ENCODE data around the gene GPRC5B.

Gene GPRC5B

GRCh38 chr16:19872179-19872863, 12.3 kb downstream of the GPRC5B start:
- DNase-seq (ENCODE audit: low spot score), result peak; percentile 76

GRCh38 chr16:19871721-19872120, 12.9 kb downstream of the GPRC5B start:
- DNase-seq (ENCODE audit: low spot score), result peak; percentile 17

GRCh38 chr16:19868421-19868820, 16.2 kb downstream of the GPRC5B start:
- DNase-seq (ENCODE audit: low spot score), result peak; percentile 17

- DNase-seq (ENCODE audit: low spot score), result peak; percentile 34
Observed at GRCh38 chr16:19864566-19864965, 20.1 kb downstream of the GPRC5B start.

- DNase-seq (ENCODE audit: low spot score), result no peak
Observed at GRCh38 chr16:19863990-19864389, 20.7 kb downstream of the GPRC5B start.

GRCh38 chr16:19861811-19862327, 22.8 kb downstream of the GPRC5B start:
- peak; percentile 99 for DNase-seq (ENCODE audit: low spot score)

GRCh38 chr16:19861133-19861532, 23.5 kb downstream of the GPRC5B start:
- DNase-seq (ENCODE audit: low spot score), result peak; percentile 40

GRCh38 chr16:19860166-19861041, 24.2 kb downstream of the GPRC5B start:
- peak; percentile 52 for DNase-seq (ENCODE audit: low spot score)

GRCh38 chr16:19859603-19860002, 25.0 kb downstream of the GPRC5B start:
- DNase-seq (ENCODE audit: low spot score), result peak; percentile 32

GRCh38 chr16:19859166-19859565, 25.5 kb downstream of the GPRC5B start:
- no peak for DNase-seq (ENCODE audit: low spot score)

- DNase-seq (ENCODE audit: low spot score), result no peak
Observed at GRCh38 chr16:19858340-19859018, 26.2 kb downstream of the GPRC5B start.

- peak; percentile 50 for DNase-seq (ENCODE audit: low spot score)
Observed at GRCh38 chr16:19857593-19858339, 26.9 kb downstream of the GPRC5B start.

- no peak for DNase-seq (ENCODE audit: low spot score)
Observed at GRCh38 chr16:19856120-19856519, 28.5 kb downstream of the GPRC5B start.

- DNase-seq (ENCODE audit: low spot score), result no peak
Observed at GRCh38 chr16:19854543-19854876, 30.1 kb downstream of the GPRC5B start.

GRCh38 chr16:19853742-19854542, 30.7 kb downstream of the GPRC5B start:
- DNase-seq (ENCODE audit: low spot score), result peak; percentile 45

- DNase-seq (ENCODE audit: low spot score), result peak; percentile 48
Observed at GRCh38 chr16:19853132-19853741, 31.4 kb downstream of the GPRC5B start.

GRCh38 chr16:19851476-19851875, 33.2 kb downstream of the GPRC5B start:
- DNase-seq (ENCODE audit: low spot score), result peak; percentile 93

GRCh38 chr16:19850131-19850817, 34.4 kb downstream of the GPRC5B start:
- DNase-seq (ENCODE audit: low spot score), result no peak

GRCh38 chr16:19848756-19849155, 35.9 kb downstream of the GPRC5B start:
- no peak for DNase-seq (ENCODE audit: low spot score)

GRCh38 chr16:19846436-19846835, 38.2 kb downstream of the GPRC5B start:
- DNase-seq (ENCODE audit: low spot score), result no peak
